Measurements from ENCODE around the gene ATP1A1. TPM values are rescaled to one million over a fixed set of nuclear protein-coding genes. Genes with fewer than 3 reads are reported as not detected.

The ATP1A1 gene
- total and polyA plus RNA-seq, 9 of the 15 experiments (the other 6 are each of a cell fraction or from before 2014, with no cell fraction given): 99.3 to 513 (median 234) TPM

GRCh38 chr1:116418091-116418830 is 45.2 kb downstream of the ATP1A1 start (continued):
- TF ChIP-seq ZNF583 (CRISPR knock-in tag; IDR thresholded peaks at IDR 0.05) (no peak), KDM2B (CRISPR knock-in tag; IDR thresholded peaks at IDR 0.05) (peak; percentile 69; the same call in 1 of the 2 replicates), KAT8 (IDR thresholded peaks at IDR 0.05; ENCODE audit: low read depth) (no peak), NCOA2 (IDR thresholded peaks at IDR 0.05; ENCODE audit: partially characterized antibody in 2 of 2) (no peak), CHCHD3 (CRISPR knock-in tag; IDR thresholded peaks at IDR 0.05) (no peak), RBBP5 (IDR thresholded peaks at IDR 0.05; ENCODE audit: borderline replicate concordance, insufficient read depth, low read length, poor library complexity, severe bottlenecking) (peak; percentile 87), ZNF384 (IDR thresholded peaks at IDR 0.05; ENCODE audit: low read depth, low read length) (no peak), SOX6 (IDR thresholded peaks at IDR 0.05) (no peak), HOMEZ (CRISPR knock-in tag; IDR thresholded peaks at IDR 0.05) (no peak), CREB1 (IDR thresholded peaks at IDR 0.05) (no peak), CREB1 (CRISPR knock-in tag; IDR thresholded peaks at IDR 0.05) (peak; percentile 53; the same call in 1 of the 2 replicates), ESRRA (IDR thresholded peaks at IDR 0.05; ENCODE audit: borderline replicate concordance, low read depth) (peak; percentile 7; the same call in 1 of the 2 replicates), POLR2G (IDR thresholded peaks at IDR 0.05; ENCODE audit: low read depth, low read length) (peak; percentile 88), CCAR2 (IDR thresholded peaks at IDR 0.05; ENCODE audit: low read depth, low read length) (no peak), NEUROD1 (IDR thresholded peaks at IDR 0.05; ENCODE audit: borderline replicate concordance, low read depth, low read length, partially characterized antibody) (peak; percentile 74), KAT7 (CRISPR knock-in tag; IDR thresholded peaks at IDR 0.05; ENCODE audit: borderline replicate concordance) (peak; percentile 88; the same call in 1 of the 2 replicates), TFAP4 (CRISPR knock-in tag; IDR thresholded peaks at IDR 0.05; ENCODE audit: borderline replicate concordance) (peak; percentile 82), RFX7 (CRISPR knock-in tag; IDR thresholded peaks at IDR 0.05) (no peak), EHMT2 (IDR thresholded peaks at IDR 0.05) (no peak), IRF2 (CRISPR knock-in tag; IDR thresholded peaks at IDR 0.05) (no peak), ZNF316 (IDR thresholded peaks at IDR 0.05) (no peak), HDAC8 (tag; IDR thresholded peaks at IDR 0.05) (no peak), SAP30 (IDR thresholded peaks at IDR 0.05; ENCODE audit: borderline replicate concordance, insufficient read depth, low read depth, low read length, poor library complexity, severe bottlenecking) (peak; percentile 46), HNRNPLL (IDR thresholded peaks at IDR 0.05; ENCODE audit: low read depth, low read length, poor library complexity, severe bottlenecking) (no peak), ZBTB17 (CRISPR knock-in tag; IDR thresholded peaks at IDR 0.05) (no peak)
- TF ChIP-seq, protein P1, sequence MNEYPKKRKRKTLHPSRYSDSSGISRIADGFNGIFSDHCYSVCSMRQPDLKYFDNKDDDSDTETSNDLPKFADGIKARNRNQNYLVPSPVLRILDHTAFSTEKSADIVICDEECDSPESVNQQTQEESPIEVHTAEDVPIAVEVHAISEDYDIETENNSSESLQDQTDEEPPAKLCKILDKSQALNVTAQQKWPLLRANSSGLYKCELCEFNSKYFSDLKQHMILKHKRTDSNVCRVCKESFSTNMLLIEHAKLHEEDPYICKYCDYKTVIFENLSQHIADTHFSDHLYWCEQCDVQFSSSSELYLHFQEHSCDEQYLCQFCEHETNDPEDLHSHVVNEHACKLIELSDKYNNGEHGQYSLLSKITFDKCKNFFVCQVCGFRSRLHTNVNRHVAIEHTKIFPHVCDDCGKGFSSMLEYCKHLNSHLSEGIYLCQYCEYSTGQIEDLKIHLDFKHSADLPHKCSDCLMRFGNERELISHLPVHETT (CRISPR knock-in tag; conservative IDR thresholded peaks at IDR 0.05 in 1 of 2, IDR thresholded peaks at IDR 0.05 in 1 of 2): no peak
